Stimulated activated CD8-positive, alpha-beta memory T cell treated with anti-CD3 and anti-CD28 coated beads, Interleukin-15, amount 100 ng/mL, for 4 hours (primary cell): ENCODE measurements around the gene PMVK.
"Not testable (repeated sequence)": the region's sequence is repeated elsewhere in the genome, so short reads cannot be mapped to it uniquely, and the experiment has no call there.

Experiments used
- DNase-seq, 2 donors: peaks; one replicate each; pipeline ENCODE4 v3.0.0-alpha.2; 2020; ENCODE audit warnings: low read depth in 2 of 2

Gene PMVK

DNA sequence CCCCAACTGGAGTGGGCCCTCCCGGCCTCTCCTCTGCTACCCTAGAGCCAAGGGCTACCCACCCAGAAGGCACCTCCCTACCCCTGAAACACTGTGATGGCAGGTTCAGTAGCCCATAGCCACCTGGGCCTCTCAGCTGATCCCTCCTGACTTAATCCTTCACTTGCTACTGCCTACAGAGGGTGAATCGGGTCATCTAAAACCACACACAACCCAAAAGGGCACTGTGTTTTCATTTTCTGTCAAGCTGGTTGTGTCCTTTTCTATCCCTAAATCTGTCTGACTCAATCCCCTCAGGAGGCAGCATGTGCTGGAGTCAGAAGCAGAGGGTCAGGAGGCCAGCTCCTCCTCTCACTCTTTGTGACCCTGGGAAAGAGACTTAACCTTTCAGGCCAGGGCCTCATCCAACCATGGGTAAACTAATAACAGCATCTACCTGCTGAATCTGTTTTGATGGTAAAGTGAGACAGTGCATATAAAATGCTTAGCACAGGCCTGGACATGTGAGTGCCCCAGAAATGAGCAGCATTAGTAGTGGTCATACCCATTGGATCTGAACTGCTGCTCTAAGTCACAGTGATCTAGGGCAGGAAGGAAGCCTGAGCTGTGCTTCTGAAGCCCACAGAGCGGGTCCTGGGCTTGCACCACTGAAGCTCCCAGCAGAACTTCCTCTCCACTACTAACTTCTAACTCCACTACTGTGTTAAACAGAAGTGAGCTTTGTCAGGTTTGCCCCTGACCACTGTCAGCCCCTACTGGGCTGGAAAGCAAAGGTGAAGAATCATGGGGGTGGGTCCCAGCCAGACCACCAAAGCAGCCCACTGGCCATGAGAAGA lies 11.0 kb downstream of the PMVK start:
- no peak for DNase-seq

DNA sequence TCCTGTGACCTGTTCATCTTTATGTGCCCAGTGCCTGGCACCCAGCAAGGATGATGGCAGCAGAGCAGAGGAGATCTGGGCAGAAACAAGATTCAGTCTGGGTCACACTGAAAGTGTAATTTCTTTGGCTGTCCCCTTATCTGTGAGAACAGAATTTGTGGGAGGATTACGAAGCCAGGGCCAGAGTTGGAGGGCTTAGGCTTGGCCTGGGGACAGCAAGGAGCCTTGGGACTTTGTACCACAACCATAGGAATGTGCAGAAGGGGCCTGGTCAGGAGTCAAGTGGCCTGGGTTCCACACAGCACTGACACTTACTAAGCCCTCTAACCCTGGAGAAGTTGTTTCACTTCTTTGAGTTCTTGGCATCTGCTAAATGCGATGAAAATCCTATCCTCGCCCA lies 12.8 kb downstream of the PMVK start:
- no peak for DNase-seq

DNA sequence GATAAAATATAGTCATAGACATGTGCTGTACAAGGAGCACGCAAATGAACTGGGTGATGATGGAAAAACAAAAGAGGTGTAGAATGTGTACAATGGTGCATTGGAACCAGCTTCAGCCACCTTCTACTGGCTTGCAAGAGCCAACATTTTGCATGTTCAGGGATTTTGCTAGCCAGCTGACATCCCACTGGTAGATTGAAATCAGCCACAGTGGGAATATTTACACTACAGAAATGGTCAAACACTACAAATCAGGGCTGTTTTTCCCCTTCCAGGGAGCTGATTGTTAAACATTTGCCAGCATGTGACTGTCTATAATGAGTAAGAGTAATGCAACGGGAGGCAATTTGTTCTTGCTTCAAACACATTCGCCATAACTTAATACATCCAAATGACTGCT lies 23.2 kb downstream of the PMVK start:
- no peak for DNase-seq

DNA sequence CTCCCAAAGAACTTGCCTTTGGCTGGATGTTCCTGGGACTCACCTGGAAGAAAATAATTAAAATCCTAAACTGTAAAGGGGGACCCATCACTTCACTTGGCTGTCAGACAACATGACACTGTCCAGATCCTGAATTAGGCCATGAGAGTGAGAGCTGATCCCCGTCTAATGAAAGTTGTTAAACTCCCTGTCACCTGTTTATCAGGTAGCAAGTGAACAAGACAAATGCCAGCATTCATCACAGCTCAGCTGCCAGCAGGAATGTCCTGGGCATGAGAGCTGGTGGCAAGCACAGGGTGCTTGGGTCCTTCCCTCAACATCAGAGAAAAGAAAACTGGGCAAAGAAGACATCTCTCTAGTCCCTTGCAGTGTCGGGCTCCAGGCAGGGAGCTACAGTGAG lies 23.8 kb downstream of the PMVK start:
- no peak for DNase-seq

DNA sequence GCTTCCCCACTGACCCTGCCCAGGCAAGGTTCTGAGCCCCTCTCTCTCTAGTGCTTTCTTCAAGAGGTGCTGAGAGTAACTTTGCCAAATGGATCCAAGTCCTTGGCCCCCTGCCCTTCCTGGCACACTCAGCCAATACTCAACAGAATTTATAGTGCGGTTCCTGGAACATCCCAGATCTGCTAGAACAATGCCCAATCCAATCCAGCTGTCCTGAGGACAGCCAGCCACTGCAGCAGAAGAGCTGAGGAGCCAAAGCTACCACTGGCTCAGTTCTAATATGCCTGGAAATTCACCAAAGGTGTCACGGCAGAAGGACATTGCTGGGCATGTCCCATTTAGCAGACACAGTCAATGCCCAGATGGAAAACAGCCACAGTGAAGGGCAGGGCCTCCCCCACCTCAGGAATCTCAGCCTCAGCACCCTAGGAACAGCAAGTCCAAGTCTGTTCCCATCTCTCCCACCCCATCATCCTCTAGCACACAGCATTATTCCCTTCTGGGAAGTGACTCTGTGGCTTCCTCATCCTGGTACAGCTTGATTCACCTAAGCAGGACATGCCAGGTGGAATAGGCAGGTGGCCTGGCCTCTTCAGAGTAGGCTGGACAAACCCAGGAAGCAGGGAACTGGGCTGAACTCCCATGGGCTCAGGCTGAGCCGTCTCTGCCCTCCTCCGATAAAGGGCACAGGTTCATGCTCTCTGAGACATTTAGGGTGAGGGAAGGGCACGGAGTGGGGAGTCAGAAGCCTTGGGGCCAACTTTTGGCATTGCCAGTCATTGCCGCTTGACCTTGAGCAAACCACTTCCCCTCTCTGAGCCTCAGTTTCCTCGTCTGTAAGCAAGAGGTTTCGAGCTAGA lies 24.6 kb downstream of the PMVK start:
- DNase-seq, result no peak

DNA sequence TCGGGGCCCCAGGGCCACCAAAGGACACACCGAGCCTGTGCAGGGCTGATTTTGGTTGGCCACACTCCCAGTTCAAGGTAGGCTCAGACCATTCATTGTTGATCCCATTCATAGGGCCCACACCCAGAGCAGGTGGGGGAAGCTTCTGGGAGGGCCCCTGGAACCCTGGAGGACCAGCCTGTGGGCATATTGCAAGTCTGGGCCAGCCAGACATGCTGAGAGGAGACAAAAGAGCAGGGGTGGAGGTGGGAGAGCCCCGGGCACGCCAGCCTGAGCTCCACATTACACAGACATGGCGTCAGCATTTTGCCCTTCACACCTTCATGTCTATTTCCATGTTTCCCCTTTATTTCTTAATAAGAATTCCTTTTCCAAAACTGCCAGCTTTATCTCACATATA lies 25.7 kb downstream of the PMVK start:
- DNase-seq, result no peak

DNA sequence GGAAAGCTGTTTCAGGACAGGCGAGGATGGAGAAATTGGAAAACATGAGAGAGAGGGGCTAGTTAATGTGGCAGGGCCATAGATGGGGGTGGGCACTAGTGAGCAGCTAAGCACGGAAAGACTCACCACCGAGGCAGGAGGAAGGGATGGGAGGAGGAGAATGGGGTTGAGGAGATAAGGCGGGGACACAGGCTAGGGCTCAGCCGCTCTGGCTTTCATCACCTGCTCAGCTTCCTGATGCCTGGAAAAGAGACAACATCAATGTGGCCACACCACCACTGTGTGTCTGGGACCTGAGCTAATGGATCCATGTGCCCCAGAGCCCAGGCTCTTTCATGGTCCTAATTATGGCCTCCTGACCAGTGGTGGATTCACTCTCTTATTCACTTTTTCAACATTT lies 27.6 kb downstream of the PMVK start:
- DNase-seq, result no peak

DNA sequence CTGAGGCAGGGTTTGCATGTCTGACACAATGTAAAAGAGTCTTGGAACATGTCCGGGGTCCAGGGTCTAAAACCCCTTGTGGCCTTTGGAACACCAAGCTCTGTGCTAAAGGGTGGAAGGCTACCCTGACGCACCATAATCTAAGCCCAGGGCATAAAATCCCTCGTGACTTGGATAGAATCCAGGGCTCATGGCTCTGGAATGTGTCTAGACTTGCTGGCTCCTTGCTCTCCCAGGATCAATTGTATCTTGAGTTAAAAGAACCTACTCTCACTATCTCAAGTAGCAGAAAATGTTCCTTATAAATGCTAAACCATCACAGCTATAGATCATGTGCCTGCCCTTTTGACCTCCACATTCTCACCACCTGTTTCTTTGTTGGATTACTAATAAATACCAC lies 28.4 kb downstream of the PMVK start:
- DNase-seq, result not testable (repeated sequence)

DNA sequence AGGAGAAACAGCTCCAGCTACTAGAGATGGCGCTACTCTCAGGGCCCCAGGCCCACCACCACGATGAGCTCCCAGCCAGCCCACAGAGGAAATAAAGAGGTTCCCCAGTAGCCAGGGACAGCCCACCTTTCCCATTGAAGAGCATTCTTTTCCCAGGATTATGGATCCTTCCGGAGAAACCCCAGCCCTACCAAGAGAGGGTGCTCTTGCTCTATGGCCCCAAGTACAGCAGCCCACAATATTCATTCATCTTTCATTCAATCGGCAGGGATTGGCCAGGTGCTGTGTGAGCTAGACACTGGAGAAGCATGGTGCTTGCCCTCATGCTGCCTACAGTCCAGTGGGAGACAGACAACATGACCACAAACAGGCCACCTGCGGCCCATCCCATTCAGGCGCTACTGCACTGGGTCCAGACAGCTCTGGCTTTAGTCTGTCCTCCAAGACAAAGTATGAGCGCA lies 29.9 kb downstream of the PMVK start:
- no peak for DNase-seq

DNA sequence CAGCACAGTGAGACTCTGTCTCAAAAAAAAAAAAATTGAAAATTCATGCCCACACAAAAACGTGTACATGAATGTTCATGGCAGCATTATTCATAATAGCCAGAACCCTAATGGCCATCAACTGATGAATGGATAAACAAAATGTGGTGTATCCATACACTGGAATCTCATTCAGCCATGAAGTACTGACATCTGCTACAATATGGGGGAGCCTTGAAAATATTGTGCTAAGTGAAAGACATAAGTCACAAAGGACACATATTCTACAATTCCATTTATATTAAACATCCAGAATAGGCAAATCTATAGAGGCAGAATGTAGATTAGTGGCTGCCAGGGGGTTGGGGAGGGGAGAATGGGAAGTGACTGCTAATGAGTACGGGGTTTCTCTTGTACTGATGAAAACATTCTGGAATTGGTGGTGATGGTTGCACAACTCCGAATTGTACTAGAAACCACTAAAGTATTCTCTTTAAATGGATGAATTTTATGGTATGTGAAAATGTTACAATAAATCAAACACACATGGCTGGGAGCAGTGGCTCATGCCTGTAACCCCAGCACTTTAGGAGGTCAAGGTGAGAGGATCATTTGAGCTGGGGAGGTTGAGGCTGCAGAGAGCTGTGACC lies 33.5 kb downstream of the PMVK start:
- no peak for DNase-seq

DNA sequence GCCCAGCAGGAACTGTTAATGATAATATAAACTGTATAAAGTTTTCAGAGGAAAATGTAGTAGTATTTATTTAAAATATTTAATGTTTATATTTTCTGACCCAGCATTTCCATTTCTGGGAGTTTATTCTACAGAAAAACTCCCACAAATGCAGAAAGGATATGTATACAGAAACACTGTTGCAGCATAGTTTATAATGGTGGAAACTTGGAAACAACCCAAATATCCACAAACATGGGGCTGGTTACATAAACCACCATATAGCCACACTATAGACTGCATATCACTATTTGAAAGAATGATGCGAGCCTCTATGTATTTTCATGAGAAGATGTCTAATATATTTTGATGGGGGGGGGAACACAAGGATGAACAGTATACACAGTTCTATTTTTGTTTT lies 34.9 kb downstream of the PMVK start:
- DNase-seq, result no peak

DNA sequence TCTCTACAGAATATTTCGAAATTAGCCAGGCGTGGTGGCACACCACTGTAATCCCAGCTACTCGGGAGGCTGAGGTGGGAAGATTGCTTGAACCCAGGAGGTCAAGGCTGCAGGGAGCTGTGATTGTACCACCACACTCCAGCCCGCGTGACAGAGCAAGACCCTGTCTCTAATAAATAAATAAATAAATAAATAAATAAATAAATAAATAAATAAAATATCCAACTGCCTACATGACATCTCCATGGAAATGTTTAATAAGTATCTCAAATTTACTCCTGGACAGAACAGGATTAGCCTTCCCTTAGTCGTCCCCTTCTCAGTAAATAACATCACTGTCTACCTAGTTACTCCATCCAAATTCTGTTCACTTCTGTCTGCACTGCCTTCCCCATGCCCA lies 37.5 kb downstream of the PMVK start:
- no peak for DNase-seq

DNA sequence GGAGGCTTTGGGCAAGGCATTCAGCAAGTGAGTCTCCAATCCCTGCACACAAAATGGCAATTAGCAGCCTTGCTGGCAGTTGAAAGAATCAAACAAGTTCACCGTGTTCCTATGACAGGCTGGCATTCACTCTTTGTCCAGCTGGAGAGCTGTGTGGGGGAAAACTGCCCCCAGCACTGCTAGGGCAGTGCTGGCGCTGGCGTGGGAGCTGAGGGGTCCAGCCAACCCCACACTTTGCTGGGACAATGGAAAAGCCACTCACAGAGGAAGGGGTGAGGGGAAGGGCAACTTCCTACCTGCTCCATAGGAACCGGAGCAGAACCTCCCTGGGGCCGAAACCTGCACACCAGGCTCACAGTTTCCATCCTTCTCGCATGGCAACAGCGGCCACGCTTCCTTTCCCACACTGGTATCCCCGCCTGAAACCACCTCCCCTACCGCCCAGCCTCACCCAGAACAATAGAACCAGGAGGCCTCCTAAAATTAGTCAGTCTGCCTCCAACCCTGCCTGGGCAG lies 39.7 kb downstream of the PMVK start:
- no peak for DNase-seq

DNA sequence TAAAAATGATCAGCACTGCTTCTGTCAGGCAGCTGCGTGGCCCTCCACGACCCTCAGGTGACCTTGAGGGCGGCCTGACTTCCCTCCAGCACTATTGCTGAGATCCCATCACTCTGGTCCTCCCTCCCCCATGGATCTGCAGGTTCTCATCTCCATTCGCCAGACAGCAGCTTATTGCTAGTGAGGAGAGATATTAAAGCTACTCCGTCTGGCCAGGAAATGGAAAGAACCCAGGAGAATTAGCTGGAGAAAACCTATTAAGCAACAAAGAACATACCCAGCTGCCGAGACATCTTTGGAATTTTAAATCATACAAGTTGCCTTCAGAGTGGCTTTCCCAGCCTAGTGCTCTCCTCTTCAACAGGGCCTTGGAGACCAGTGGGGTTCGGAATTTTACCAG lies 40.7 kb downstream of the PMVK start:
- DNase-seq, result no peak

DNA sequence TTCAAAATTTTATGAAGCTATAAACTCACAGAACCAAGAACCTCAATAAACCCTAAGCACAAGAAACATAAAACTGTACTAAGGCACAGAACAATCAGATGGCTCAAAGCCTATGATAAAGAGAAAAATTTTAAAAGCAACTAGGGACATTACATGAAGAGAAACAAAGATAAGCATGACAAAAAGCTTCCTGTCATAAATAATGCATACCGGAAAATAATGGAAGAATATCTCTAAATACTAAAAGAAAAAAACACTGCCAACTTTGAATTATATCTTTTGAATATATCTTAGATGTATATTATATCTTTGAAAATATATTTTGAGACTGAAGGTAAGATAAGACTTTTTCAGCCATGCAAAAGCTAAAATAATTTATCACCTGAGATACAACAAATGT lies 45.1 kb downstream of the PMVK start:
- no peak for DNase-seq

DNA sequence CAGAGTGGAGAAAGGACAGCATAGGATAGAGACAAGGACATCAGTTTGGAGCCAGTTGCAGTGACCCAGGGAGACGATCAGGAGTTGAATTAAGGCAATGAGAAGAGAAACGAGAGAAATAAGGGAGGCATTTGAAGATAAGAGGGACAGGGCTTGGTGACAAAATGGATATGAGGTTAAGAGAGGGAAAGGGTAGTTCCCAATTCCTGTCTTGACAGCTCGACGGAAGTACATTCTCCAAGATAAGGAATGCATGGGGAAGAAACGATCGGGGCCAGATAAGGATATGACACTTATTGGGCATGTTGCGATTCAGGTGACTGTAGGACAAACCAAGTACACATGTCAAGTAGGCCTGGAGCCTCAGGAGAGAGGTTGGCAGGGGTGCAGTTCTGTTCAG lies 47.8 kb downstream of the PMVK start:
- no peak for DNase-seq

DNA sequence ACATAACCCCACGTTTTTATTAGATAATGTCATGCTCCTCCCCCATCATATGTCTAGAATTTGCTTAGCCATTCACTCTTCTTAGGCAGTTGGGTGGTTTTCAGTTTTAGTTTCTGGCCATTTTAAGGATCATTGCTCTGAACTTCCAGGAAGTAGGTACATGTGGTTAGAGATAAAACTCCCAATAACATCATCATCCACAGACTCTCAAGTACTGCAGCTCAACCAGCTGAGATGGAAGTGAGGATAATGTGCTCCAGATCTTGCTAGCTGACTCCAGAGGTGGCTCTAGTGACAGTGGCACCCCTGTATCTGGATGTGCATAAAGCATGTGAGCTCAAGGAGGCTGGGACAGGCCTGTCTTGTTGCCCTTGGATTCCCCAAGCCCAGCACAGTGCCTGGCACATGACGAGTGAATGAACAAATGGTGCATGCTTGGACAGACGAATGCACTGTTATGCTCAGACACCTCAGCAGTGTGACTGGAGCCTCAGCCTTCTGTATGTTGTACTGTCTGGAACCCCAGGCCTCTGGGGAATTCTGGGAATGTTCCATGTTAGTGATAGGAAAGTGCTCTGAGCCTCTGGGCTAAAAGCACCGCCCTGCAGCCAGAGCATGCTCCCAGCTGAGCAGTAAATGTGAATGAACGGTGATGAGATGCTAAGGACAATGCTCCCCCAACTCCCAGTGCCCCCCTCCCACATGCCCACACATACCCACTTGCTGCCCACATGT lies 50.1 kb downstream of the PMVK start:
- no peak for DNase-seq

DNA sequence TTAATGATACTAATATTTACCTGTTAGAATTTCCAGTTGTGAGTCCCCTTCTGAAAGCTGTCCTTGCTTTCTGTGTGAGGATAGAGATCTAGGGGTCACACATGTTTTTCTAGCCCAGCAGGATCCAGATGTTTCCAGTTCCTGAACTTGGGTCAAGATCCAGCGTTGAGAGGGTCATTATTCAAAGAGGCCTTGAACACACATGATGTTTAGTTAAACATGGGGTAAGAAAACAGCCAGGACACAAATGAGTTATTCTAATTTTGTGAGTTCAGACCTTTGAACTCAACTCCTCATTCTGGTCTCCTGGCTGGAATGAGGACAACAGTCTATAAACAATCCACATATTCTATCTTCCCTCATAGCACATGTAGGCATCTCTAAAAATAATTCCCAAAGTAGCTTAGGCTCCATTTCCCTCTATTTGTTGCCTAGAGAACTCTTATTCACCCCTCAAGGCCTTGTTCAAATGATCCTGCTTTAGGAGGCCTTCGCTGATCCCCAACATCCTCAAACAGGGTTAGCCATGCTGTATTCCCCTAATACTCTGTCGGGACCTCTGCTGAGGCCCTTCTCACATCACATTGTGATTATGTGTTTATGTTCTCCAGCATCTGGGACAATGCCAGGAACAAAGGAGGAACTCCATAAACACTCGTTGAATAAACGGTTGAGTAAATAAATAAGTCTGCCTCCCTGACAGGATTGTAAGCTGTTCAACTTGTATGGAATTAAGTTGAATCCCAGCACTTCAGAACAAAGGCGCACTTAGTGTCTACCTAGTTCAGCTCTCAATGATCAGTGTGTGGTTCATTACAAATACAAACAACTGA lies 51.4 kb downstream of the PMVK start:
- DNase-seq, result no peak

DNA sequence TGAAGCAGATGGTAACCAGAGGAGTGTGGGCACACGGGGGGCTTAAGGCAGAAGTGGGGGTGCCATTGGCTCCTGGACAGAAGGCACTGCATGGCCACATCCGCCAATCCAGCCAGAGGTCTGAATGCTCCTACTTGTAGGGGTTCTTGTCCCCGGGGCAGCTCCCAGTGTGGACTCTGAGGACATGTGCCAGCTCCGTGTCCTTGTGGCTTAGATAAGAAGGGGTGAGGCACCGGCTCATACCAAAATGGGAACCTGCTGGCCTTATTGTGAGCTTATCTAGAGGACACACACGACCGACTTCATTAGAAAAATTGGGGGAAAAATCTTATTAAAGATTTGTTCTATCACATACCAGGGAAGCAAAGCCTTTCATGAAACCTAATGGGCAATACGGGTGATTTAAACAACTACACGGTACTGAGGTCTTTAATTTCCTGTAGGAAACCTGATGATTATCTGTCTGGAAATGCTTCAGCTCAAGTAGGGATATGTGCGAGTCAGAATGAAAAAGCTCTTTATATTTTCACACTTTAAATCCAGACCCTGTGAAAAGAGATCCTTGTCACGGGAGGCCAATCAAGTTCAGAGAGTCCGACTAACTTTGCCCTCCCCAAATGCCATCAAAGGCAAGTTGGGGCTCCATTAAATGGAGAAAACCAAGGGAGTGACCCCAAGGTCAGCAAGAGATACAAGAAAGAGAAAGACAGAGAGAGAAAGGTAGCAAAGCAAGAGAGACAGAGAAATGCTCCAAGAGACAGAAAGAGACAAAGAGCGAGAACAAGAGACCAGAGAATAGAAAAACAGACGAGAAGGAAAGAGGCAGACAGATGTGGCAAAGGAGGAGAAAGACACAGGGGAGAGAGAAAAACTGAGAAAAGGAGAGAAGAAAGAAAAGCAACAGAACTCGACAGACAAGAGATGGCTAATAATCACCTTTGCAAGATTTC lies 52.3 kb downstream of the PMVK start:
- DNase-seq, result no peak
